Measurements from ENCODE around the gene SKIDA1.

The SKIDA1 gene

GRCh38 chr10:21482821-21483220, 42.7 kb downstream of the SKIDA1 start:
- no peak for DNase-seq (ENCODE audit: low read depth)

- DNase-seq (ENCODE audit: low read depth), result no peak
These were observed 44.1 kb downstream of the SKIDA1 start for GRCh38 chr10:21481407-21481806.

DNA sequence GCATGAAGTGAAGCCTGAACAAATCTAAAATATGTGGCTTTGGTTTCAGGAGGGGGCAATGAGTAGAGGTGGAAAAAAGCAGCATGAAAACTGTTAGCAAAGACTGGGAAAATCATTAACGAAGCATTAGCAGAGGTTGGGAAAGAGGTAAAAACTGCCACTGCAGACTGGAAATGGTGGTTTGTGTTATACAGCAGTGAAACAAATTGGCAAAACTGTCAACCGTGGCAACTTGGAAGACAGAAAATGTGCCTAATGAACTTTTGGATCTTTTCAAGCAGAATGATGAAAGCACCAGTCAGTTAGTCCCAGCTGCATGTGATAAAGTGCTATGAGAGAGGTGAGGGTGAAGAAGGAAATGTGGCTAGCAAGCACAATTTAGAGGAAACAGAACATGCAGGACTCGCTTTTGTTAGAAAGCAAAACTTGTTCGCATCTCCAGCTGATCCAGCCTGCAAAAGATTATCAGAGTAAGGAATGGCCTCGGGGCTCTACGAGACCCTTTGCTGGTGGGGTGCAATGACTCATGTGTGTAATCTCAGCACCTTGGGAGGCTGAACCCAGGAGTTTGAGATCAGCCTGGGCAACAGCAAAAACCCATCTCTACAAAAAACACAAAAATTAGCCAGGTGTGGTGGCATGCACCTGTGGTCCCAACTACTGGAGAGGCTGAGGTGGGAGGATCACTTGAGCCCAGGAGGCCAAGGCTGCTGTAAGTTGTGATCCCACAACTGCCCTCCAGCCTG, 45.7 kb downstream of the SKIDA1 start:
- no peak for DNase-seq (ENCODE audit: low read depth)

- DNase-seq (ENCODE audit: low read depth), result no peak
These were observed 50.1 kb downstream of the SKIDA1 start for GRCh38 chr10:21475393-21475792.

DNA sequence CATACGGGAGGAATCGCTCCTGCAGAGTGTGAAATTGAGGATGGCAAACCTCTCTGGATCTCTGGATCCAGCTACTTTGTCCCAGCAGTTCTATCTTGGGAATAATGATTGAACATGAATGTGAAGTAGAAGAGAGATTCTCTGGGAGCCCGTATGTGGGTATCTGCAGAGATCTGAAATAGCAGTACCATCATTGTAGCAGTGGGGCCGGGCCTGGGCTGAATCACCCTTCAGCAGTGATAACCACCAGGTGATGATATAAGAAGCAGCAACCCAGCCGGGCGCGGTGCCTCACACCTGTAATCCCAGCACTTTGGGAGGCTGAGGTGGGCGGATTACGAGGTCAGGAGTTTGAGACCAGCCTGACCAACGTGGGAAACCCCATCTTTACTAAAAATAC, 51.9 kb downstream of the SKIDA1 start:
- no peak for DNase-seq (ENCODE audit: low read depth)

GRCh38 chr10:21473135-21473534, 52.3 kb downstream of the SKIDA1 start:
- DNase-seq (ENCODE audit: low read depth), result no peak

DNA sequence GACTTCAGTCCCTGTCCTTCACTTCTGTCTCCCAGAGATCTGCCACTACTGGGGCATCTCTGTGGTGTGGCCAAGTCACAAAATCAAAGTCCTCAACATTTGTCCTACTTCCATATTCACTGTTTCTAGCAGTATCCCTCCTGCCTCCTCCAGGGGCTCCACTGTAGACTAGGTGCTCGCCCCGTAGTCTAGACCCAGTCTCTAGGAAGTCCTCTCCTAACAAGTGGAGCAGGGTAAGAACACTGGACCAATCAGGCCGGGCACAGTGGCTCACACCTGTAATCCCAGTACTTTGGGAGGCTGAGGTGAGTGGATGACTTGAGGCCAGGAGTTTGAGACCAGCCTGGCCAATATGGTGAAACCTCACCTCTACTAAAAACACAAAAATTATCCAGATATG, 57.4 kb downstream of the SKIDA1 start:
- DNase-seq (ENCODE audit: low read depth), result no peak

GRCh38 chr10:21467633-21468032, 57.8 kb downstream of the SKIDA1 start:
- DNase-seq (ENCODE audit: low read depth), result no peak

GRCh38 chr10:21464134-21464533, 61.3 kb downstream of the SKIDA1 start:
- DNase-seq (ENCODE audit: low read depth), result no peak

Data from iris pigment epithelial cell (primary cell).